NCI-H345 treated with DMSO at 0.1 percent for 48 hours (cell line): ENCODE measurements around the gene BAZ2B.
A peak's percentile ranks its signal among the peaks of the same experiment; 100 is the strongest.
"Not testable (repeated sequence)": the region's sequence is repeated elsewhere in the genome, so short reads cannot be mapped to it uniquely, and the experiment has no call there.

Source experiments
- DNase-seq: peaks from one replicate; lab custom pipeline; 2025; ENCODE audit not compliant: unreplicated experiment; lab: John Stamatoyannopoulos, UW

The BAZ2B gene

DNA sequence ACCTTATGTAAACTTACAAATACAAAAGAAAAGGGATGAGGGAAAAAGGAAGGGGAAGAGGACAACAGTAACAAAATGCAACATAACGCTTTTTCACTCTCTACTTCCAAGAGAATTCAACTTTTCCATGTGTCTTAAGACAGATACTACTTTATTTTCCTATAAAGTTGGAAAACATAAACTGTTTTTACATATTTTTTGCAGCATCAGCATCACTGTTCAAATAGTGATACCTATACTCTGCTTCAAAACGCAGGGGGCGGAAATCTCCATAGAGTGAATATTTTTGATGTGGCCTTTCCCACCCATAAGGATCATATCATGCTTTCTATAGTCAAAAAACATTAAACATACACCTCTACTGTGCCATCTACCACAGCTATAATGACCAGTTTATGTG lies 77.5 kb downstream of the BAZ2B start:
- DNase-seq, result no peak

DNA sequence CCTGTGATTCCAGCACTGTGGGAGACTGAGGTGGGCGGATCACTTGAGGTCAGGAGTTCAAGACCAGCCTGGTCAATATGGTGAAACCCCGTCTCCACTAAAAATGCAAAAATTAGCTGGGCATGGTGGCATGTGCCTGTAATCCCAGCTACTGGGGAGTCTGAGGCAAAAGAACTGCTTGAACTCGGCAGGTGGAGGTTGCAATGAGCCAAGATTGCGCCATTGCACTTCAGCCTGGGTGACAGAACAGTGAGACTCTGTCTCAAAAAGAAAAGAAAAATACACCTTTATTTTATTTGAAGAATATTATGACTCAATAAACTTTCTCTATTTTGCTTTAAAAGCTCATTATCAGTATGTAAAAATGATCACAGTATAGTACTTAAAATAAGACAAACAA lies 81.1 kb downstream of the BAZ2B start:
- not testable (repeated sequence) for DNase-seq

GRCh38 chr2:159531475-159531874 lies 84.9 kb downstream of the BAZ2B start:
- DNase-seq, result no peak

DNA sequence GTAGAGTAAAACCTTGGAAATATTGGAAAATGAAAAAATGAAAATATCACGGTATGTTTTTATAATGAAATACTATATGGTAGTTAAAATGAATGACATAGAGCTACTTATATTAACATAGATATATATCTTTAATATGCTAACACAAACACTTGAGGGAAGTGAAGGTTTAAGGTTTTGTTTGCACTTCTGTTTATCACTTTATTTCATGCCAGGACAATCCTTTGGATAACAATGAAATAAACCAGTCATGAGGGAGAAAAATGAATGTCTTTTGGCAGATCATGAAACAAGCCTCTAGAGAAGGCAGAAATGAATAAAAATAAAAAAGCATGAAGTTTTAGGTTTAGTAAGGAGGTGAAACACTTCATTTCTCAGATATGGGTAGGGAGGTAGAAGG lies 89.9 kb downstream of the BAZ2B start:
- no peak for DNase-seq

GRCh38 chr2:159525012-159525411 lies 91.3 kb downstream of the BAZ2B start:
- no peak for DNase-seq

GRCh38 chr2:159521272-159521671 lies 95.1 kb downstream of the BAZ2B start:
- no peak for DNase-seq

- DNase-seq, result no peak
These were observed 97.9 kb downstream of the BAZ2B start for GRCh38 chr2:159518321-159519005.

DNA sequence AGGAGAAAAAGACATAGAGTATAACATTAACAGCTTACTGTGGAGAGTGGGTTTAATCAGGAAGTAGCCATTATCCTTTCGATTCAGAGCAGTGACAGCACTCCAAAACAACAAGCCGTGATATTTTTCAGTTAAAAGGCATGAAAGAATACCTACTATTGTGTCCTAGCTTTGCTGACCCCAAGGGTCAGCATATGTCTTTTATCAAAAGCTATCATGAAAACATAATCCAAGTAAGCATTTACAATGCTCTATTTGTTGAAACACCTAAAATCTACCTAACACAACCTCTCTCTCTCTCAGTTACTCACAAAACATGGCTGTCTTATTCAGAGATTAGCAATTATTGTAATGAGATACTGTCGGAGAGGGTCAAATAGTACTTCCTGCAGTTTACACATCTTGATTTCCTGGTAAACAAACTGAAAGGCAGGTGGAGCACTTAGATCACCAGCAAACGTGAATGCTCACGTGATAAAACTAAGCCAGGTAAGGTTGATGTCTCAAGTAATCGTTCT lies 100.0 kb downstream of the BAZ2B start:
- peak; percentile 57 for DNase-seq

DNA sequence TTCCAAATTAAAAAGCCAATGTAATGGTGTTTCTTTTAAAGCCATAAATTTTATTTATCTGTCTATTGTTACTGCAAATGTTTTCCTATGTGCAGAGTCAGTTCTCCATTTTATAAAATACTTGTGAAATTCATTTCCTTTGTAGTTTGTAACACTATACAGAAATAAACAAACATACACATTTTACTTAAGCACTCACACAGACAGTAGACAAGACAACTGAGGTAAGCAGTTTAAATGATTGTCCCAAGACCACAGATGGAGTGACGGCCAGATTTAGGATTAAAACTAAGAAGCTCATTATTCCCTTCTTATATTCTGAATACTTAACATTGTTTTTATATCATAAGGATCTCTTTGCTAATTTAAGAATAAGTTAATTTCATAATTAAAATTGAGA lies 100.9 kb downstream of the BAZ2B start:
- DNase-seq, result no peak

DNA sequence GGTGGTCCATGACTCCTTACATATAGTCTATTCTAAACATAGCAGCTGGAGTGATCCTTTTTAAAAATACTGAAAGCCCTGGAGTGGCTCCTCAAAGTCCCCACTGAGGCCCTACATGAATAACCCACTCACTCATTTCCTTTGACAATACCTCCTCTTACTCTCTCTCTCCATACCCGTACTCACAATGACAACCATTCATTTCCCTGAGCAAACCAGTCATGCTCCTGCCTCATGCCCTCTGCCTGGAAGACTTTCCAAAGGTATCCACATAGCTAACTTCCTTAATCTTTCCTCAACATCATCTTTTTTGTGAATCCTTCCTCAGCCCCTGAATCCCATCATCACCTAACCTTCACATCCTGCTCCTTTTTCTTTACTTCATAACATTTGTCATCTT lies 102.6 kb downstream of the BAZ2B start:
- DNase-seq, result no peak

- DNase-seq, result no peak
These were observed 108.2 kb downstream of the BAZ2B start for GRCh38 chr2:159508140-159508539.

- no peak for DNase-seq
These were observed 109.4 kb downstream of the BAZ2B start for GRCh38 chr2:159506764-159507440.

GRCh38 chr2:159506202-159506601 lies 110.1 kb downstream of the BAZ2B start:
- DNase-seq, result no peak

DNA sequence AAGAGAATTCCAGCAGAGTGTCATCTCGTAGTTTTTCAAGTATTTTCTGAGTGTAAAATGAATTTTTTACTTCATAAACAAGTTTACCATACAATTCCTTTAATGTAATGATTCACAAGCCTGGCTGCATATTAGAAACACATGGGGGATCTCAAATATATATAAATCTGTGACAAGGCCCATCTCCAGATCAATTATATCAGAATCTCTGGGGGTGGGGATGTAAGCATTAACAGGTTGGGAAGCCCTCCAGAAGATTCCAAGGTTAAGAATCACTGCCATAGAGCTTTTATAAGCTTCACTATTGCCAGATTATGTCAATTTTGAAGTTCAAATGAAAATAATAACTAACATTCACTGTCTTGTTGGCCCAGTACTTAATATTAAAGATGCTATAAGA lies 111.2 kb downstream of the BAZ2B start:
- no peak for DNase-seq

- DNase-seq, result no peak
These were observed 114.6 kb downstream of the BAZ2B start for GRCh38 chr2:159501743-159502142.

GRCh38 chr2:159497847-159498246 lies 118.5 kb downstream of the BAZ2B start:
- DNase-seq, result no peak

DNA sequence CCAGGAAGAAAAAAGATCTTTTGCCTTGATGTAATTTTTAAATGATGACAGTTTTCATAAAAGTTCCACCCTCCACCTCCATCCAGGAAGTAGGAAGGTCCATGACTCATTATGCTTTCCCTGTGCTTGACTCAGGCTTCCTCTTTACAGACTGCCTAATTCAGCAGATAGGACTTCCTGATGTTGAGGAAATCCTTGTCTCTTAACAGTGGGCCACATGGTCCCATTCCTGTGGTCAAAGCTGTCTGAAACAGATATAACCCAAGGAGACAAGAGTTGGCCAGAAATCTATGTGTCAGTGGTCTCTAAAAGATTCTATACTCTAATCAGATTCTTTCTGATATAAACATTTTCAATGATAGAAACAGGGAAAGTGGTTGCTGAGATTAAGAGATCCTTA lies 119.1 kb downstream of the BAZ2B start:
- DNase-seq, result no peak

GRCh38 chr2:159489476-159489875 lies 126.9 kb downstream of the BAZ2B start:
- no peak for DNase-seq

GRCh38 chr2:159484532-159484931 lies 131.8 kb downstream of the BAZ2B start:
- no peak for DNase-seq

GRCh38 chr2:159476329-159476728 lies 140.0 kb downstream of the BAZ2B start:
- no peak for DNase-seq

DNA sequence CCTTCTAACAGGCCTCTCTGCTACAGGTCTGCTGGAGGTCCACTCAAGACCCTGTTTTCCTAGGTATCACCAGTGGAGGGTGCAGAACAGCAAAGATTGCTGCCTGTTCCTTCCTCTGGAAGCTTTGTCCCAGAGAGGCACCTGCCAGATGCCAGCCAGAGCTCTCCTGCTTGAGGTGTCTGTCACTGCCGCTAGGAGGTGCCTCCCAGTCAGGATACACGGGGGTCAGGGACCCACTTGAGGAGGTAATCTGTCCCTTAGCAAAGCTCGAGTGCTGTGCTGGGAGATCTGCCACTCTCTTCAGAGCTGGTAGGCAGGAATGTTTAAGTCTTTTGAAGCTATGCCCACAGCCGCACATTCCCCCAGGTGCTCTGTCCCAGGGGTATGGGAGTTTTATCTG lies 140.6 kb downstream of the BAZ2B start:
- DNase-seq, result no peak

GRCh38 chr2:159471340-159471739 lies 145.0 kb downstream of the BAZ2B start:
- no peak for DNase-seq

DNA sequence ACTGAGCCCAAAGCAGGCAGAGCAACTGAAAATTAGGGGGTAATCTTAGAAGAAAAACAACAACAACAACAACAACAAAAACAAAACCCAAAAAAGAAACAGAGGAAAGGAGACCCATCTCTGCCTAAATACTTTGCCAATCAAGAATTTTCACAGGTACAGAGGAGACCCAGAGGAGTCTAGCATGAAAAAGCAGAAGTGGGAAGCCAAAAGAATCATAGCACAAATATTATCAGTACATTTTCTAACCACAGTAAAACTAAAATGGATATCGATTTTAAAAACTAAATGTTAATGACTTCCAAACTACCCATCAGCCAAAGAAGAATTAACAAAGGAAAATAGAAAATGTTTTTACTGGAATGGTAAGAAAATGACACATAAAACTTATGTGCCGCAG lies 148.1 kb downstream of the BAZ2B start:
- DNase-seq, result no peak
